GM18519 (cell line): Measurements from ENCODE around the gene GLRX.
A peak's percentile ranks its signal among the peaks of the same experiment; 100 is the strongest.

Experiments
- ATAC-seq: cut with Tn5 transposase; IDR thresholded peaks from one replicate; pipeline ENCODE4 v1.9.1; 2021; ENCODE audit warnings: mild to moderate bottlenecking, moderate library complexity; ENCODE audit not compliant: unreplicated experiment, low FRiP score

Gene GLRX

GRCh38 chr5:95784514-95785302 lies 37.8 kb downstream of the GLRX start:
- ATAC-seq, result no peak

DNA sequence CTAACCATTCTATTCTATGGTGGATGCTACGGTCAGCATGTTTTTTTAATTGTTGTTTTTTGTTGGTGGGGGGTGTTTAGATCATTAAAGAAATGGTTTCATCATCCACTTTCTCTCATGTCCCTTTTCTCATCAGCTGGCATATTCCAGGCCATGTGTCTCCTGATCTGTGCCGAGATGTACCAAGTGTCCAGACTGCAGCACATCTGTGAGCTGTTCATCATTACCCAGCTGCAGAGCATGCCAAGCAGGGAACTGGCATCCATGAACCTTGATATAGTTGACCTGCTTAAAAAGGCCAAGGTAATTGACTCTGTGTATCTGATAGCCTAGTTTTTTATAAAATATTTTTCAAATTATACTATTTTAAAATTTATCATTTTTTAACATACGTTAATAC lies 38.9 kb downstream of the GLRX start:
- no peak for ATAC-seq

- no peak for ATAC-seq
Observed at GRCh38 chr5:95782181-95782580, 40.3 kb downstream of the GLRX start.

GRCh38 chr5:95781101-95781583 lies 41.4 kb downstream of the GLRX start:
- ATAC-seq, result peak; percentile 79

DNA sequence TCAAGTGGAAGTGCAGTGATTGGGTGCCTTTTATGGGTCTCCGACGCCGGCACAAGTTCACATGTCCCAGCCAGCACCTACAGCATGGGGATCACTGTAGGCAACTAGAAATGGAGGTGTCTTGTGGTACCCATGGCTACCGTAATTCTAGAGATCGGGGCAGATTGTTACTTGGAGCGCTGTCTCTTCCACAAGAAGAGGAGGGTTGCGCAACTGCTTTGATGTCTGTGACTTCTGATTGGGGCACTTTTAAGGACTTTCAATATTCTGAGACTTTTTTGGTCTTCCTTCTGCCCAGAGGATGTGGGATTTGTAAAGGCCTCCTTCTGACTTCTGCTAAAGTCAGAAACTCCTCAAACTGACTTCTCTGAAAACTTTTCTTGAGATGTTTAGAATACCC lies 41.9 kb downstream of the GLRX start:
- ATAC-seq, result no peak

DNA sequence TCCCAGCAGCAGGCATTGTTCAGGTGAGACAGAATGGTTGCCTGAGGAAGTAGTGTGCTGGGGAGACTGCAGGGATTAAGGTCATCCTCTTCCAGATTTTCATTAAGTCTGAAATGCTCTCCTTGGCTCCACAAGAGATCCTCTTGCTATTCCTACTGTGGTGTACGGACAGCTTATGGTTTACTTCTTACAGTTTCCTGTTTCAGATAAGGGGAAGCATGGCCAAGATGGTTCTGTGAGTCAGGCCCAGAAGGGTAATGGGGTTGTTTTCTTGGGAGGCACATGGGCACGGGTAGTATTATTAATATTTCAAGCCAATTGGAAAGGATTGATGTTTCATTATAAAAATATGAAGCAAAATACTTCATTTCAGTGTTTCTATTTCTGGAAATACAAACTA lies 42.9 kb downstream of the GLRX start:
- no peak for ATAC-seq

DNA sequence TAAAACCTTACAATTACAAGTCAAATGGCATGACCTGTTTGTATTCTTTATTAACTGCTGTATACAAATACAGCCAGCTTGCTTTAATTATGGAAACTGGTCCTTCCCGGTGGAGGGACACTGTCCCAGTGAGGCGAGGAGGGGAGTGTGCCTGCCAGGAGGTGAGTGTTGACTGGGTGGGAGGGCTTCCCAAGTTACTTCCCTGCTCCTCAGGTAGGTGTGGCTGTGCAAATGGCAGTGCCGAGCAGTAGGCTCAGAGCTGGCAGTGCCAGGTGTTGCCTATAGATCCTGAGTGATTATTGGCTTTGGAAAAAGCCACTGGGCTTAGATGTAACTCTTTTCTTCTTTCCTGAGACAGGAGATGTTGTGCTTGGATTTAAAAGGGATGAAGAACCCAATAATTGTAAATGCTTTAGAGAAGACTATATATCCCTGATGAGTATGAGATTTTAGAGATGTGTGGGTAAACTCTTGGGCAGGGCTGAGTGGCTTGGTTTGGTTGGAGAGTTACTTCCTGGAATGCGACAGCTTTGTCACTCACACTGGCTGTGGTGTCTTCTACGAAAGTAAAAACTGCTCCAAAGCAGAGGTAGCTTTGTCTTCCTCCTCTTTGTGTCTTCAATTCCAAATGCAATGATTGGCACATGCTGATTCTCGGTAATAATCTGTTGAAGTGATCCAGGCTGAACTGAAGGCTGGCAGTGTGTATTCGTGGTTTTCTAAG lies 43.7 kb downstream of the GLRX start:
- ATAC-seq, result no peak

- no peak for ATAC-seq
Observed at GRCh38 chr5:95777441-95777840, 45.1 kb downstream of the GLRX start.

GRCh38 chr5:95773335-95774059 lies 49.0 kb downstream of the GLRX start:
- no peak for ATAC-seq

DNA sequence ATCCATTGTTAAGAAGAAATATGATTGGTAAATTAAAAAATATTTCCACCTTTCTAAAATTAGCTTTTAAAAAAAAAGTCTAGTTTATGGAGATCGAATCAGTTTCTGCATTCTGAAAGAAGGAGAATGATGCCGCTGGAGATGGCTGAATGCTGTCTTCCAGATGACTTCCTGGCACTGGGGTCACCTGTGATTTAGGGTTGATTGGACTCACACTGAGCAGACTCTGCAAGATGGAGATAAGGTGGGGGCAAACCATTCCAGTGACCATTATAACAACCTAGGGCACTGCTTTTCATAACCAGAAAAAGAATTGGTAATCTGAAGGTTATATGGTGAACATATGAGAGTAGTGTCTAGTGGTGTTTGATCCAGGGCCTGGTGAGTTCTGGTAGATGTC lies 50.6 kb downstream of the GLRX start:
- ATAC-seq, result no peak

DNA sequence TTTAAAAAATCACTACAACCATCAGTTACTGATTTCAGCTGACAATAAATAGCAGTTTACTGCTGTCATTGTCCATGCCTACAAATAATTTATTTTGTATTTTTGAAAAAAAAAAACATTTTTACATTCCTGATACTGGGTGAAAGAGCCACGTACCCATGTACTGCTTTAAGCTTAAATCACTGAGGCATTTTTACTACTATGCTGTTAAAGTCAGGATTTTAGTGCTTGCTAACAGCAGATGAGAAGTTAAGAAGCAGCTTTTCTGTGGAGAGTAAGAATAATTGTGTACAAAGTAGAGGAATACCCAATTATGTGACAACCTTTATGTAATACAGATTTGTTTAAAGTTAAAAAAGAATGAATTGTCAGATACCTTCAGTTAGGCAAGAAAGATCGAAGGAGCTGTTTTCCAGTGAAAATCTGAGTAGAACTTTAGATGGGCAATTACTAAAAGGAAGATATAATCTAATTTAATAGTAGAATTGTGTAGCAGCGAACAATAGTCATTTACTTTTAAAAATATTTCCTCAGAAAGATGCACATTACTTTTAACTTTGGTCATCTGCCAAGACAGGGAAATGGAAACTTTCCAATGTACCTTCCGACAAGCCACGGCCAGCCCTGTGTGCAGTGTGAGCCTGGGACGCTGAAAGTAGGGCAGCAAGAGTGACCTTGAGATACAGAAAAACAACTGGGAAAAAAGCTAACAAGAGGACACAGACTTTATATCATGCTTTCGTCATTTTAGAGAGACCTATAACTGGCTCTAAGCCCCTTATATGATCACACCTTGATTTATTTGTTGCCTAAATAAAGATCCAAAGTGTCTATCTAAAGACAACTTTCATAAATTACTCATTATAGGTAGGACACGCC lies 51.5 kb downstream of the GLRX start:
- no peak for ATAC-seq

- no peak for ATAC-seq
Observed at GRCh38 chr5:95768731-95769130, 53.8 kb downstream of the GLRX start.

DNA sequence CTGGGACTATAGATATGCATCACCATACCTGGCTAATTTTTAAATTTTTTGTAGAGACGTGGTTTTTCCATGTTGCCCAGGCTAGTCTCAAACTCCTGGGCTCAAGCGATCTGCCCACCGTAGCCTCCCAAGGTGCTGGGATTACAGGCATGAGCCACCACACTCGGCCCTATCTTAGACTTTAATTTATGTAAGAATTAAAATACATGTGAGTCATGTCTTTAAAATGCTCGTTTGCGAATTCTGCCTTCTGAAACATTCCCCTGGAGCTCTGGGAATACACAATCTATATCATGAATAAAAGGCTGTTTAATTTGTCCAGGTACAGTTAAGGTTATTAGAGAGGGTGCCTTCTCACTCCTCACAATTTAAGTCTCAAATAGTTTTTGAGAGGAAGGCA lies 58.6 kb downstream of the GLRX start:
- no peak for ATAC-seq
